Astrocyte of the spinal cord (primary cell): ENCODE measurements around the gene TRIO.

Source experiments
- DNase-seq: peaks from one replicate; pipeline ENCODE4 v3.0.0; 2011; ENCODE audit warnings: low read depth, low spot score
- H3K4me3 ChIP-seq: 2 replicates; pipeline ENCODE4 v1.5.1; 2011; ENCODE audit warnings: low read depth, mild to moderate bottlenecking, low read length, moderate library complexity
- in situ Hi-C: cut with HindIII; loops from 2 replicates; pipeline ENCODE4 v1.10.0; 2017; ENCODE audit warnings: low sequenced_read_pairs
- TF ChIP-seq, protein P1 (sequence below): IDR thresholded peaks from 2 replicates; pipeline ENCODE4 v1.5.1; 2012; ENCODE audit warnings: low read depth, mild to moderate bottlenecking, low read length, inconsistent platforms

Gene TRIO

DNA sequence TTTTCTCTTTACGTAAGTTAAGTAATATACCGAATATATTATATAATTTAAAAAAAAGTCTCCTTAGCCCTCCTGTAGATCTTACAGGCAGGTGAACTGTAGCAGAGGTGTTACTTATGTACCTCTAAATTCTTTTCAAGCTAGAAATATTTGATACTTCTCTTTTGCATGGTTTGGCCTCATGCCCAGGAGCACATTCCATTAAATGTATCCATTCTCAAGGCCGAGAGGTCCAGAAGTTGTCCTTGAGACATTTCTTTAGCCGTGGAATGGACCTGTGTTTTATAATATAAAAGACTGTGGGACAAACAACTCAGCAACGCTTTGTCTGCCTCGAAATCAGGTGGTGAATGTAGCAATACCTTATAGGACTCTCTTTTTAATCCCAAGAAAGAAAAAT lies 184.5 kb downstream of the TRIO start:
- TF ChIP-seq, protein P1, sequence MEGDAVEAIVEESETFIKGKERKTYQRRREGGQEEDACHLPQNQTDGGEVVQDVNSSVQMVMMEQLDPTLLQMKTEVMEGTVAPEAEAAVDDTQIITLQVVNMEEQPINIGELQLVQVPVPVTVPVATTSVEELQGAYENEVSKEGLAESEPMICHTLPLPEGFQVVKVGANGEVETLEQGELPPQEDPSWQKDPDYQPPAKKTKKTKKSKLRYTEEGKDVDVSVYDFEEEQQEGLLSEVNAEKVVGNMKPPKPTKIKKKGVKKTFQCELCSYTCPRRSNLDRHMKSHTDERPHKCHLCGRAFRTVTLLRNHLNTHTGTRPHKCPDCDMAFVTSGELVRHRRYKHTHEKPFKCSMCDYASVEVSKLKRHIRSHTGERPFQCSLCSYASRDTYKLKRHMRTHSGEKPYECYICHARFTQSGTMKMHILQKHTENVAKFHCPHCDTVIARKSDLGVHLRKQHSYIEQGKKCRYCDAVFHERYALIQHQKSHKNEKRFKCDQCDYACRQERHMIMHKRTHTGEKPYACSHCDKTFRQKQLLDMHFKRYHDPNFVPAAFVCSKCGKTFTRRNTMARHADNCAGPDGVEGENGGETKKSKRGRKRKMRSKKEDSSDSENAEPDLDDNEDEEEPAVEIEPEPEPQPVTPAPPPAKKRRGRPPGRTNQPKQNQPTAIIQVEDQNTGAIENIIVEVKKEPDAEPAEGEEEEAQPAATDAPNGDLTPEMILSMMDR = no peak
- peak; percentile 40 for DNase-seq
- in situ Hi-C loops = no loop called here

DNA sequence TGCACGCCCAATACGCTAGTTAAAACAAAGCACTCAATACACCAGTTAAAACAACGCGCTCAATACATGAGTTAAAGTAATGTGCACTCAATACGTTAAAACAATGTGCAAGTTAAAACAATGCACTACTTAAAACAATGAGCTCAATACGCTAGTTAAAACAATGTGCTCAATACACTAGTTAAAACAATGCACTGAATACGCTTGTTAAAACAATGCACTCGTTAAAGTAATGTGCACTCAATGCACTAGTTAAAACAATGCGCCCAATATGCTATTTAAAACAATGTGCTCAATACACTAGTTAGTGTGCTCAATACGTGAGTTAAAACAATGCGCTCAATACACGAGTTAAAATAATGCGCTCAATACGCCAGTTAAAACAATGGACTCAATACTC lies 185.0 kb downstream of the TRIO start:
- no peak for DNase-seq
- TF ChIP-seq, protein P1 = no peak
- H3K4me3 ChIP-seq = no peak overlapping the region
- in situ Hi-C loops = no loop called here

More for the DNA sequence above, 184.5 kb downstream of the TRIO start:
- H3K4me3 ChIP-seq = no peak overlapping the region

DNA sequence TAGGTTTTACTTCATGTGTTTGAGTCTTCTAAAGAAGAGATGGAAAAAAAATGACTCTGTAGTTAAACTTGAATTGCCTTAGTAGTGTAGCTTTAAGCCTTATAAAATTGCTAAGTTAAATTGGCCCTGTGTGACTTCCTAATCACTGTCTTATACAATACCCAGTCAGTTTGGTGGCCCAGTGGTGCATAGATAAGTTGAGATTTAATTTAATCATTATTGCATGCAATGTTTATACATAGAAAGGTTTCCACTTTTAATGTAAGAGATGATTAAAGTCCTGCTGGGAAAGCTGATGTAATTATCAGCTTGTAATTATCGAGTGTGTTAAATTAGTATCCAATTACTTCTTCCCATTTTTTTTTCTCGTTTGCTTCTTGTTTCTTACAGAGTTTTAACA lies 187.1 kb downstream of the TRIO start:
- no peak overlapping the region for H3K4me3 ChIP-seq
- in situ Hi-C loops = no loop called here
- TF ChIP-seq, protein P1 = no peak
- DNase-seq = no peak

DNA sequence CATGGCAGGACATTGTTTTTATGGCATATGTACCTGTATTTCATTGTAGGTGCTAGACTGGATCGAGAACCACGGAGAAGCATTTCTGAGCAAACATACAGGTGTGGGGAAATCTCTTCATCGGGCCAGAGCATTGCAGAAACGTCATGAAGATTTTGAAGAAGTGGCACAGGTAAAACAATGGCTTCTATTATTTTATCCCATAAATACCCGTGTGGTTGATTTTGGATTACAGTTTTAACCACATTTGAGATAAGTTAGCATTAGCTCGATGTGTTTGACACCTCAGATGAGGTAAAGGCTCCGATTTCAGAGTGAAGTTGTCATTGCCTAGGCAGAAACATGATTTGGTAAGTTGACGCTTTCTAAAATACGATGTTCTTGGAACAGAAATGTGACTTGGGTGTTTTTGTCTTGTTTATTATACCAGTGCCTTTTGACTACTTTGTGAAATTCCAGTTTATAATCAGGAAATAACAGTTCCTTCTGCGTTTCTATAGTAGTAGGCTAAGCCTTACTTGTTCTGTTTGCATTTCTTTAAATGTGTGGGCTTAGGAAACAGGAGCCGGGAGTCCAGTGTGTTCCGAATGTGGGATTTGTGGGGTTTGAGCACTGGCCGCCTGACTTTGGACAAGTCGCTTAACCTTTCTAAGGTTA lies 187.7 kb downstream of the TRIO start:
- no peak overlapping the region for H3K4me3 ChIP-seq
- in situ Hi-C loops = no loop called here
- TF ChIP-seq, protein P1 = no peak
- DNase-seq = no peak

DNA sequence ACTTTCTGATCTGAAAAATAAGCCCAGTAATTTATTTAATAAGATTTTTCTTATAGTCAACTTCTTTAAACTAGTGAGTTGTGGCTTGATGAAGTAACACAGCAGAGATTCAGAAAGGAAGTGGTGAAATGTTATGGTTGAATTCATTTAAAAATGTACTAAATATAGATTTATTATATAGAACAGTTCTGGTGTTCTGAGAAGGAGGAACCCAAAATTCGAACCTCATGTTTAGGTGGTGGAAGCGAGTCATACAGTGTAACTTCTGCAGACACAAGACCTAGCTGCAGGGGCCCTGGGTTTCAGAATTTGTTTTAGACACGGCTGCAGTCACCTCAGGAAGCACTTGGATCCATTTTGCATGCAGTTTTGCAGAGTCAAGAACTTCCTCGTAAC lies 188.2 kb downstream of the TRIO start:
- no peak overlapping the region for H3K4me3 ChIP-seq
- no peak for DNase-seq
- TF ChIP-seq, protein P1 = no peak
- in situ Hi-C loops = no loop called here

DNA sequence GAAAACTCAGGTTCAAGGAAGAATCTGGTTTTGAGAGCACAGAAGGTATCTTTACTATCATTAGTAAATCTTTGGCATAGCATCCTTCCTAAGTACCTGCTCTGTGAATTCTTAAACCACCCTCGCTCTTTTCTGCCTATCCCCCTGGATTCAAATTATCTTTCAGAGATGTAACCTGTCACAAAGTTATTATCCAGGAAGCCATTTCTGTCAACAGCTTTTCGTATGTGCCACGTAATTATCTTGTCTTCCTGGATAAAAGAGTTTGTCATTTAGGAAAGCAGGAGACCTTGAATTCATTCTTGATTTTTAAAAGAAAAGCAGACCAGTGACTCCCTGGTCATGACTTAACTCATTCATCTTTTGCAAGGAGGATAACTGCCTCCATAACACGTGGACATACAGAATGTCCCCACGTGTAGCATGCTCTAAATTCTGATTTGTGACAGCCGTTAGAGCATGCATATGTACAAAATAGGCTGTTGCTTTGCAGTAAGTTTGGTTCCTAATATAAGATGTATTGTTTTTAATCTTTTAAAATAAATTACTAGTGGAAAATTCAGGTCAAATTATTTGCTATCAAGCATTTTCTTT lies 189.0 kb downstream of the TRIO start:
- in situ Hi-C loops = no loop called here
- no peak for DNase-seq
- TF ChIP-seq, protein P1 = no peak
- no peak overlapping the region for H3K4me3 ChIP-seq

DNA sequence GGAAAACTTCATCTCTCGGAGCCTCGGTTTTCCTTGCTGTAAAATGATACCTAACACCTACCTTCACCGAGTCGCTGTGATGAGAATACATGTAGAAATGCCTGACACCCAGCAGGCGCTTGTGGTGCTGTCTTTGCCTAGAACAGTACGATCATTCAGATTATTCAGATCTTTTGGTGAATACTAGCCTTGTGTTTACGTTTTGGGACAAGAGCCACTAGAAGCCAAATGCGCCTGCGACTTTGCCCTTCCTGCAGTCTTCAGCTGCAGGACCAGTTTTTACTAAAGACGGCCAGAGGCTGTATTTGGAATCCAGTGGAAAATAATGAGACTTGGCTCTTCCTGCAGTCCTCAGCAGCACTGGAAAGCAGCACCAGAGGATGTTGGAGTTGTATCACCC lies 189.6 kb downstream of the TRIO start:
- in situ Hi-C loops = no loop called here
- TF ChIP-seq, protein P1 = no peak

More for the DNA sequence above, 189.6 kb downstream of the TRIO start:
- DNase-seq = no peak
- H3K4me3 ChIP-seq = no peak overlapping the region
